ENCODE results near the gene RYK. TPM values are rescaled to one million over a fixed set of nuclear protein-coding genes. Genes with fewer than 3 reads are reported as not detected.

RYK gene
- polyA plus RNA-seq, 1 of the 3 experiments (the other 2 are of a cell fraction) = 25.9 TPM

DNA sequence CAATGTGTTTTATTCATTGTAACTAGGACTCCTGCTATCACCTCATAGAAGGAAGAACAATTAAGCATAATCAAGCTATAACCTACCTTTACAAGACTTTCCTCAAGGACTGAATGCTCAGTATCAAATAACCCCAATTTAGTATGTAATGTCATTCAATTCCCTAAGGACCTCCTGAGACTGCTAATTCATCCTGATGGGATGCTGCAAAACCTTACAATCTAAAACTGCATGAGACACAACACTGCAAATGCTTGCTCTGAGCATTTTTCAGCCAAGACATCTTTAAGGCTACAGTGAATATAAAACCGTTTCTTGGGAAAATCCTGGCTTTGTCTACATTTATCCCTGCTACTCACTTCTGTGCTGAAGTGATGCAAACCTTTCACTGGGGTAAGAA lies 69.9 kb downstream of the RYK start (continued):
- TF ChIP-seq JUND (IDR thresholded peaks at IDR 0.05) = no peak
- no peak for TF ChIP-seq RFX5 (IDR thresholded peaks at IDR 0.05; ENCODE audit: low read length)
- no peak for TF ChIP-seq TCF12 (IDR thresholded peaks at IDR 0.05)
- TF ChIP-seq REST (IDR thresholded peaks at IDR 0.05; ENCODE audit: low read depth, low read length) = no peak
- TF ChIP-seq TAF1 (IDR thresholded peaks at IDR 0.05; ENCODE audit: borderline replicate concordance, low read depth, low read length) = no peak
- TF ChIP-seq USF1 (IDR thresholded peaks at IDR 0.05; ENCODE audit: borderline replicate concordance, low read depth) = no peak

DNA sequence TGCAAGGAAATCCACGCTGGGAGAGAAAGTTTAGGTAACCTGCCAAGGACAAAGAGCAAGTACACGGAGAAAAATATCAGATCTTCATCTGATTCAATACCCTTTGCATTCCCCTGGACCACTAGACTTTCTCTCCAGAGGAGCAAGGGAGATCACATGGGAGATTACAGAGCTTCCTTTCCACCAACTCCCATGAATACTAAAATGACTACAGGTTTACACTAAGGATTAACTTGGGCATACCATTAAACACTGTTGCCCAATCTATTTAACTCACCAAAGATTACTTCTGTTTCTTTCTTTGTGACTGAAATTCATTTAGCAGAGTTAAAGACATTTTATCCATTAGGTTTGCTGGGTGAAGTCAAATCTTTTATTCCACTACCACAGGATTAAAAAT lies 71.2 kb downstream of the RYK start:
- CTCF ChIA-PET = interaction anchor here (1.1 to 3.1 kb wide), 2 partner anchors 33 to 252 kb away, joined by 4 to 9 read pairs; no protein-coding TSS in a partner anchor
- WGBS (ENCODE audit: low lambda C conversion rate) = 100% methylated on average over 2 of the region's 2 CpGs

More for the DNA sequence above, 71.2 kb downstream of the RYK start:
- Histone ChIP-seq H3K27ac (ENCODE audit: low read depth in 2 of 2, low read length in 1 of 2) (no peak overlapping the region), H3K9me2 (no peaks in the 10 kb centered on the region), H3K9me3 (no peaks in the 10 kb centered on the region), H3F3A (replicated peaks; ENCODE audit: insufficient read depth) (peaks cover 6% of the 10 kb centered on the region), H3K4me2 (no peak overlapping the region), H3K4me1 (ENCODE audit: control insufficient read depth in 1 of 2, insufficient read depth in 2 of 2, low read depth in 1 of 2, low read length in 1 of 2) (no peaks in the 10 kb centered on the region), H3K9ac (no peak overlapping the region), H3K36me3 (replicated peaks in 1 of 2; ENCODE audit: control insufficient read depth in 1 of 2, insufficient read depth in 2 of 2, low read length in 1 of 2) (peaks cover 66 to 71% of the 10 kb centered on the region in 2 experiments), H3K27me3 (ENCODE audit: insufficient read depth) (no peaks in the 10 kb centered on the region), H4K20me1 (ENCODE audit: insufficient read depth) (no peaks in the 10 kb centered on the region), H2AFZ (ENCODE audit: low read depth) (no peak overlapping the region), H3K79me2 (ENCODE audit: insufficient read depth) (no peaks in the 10 kb centered on the region), H3K4me3 (ENCODE audit: low read depth in 2 of 2, low read length in 1 of 2) (no peak overlapping the region)
- TF ChIP-seq TAF1 (IDR thresholded peaks at IDR 0.05; ENCODE audit: borderline replicate concordance, low read depth, low read length) = no peak
- TF ChIP-seq ZBTB33 (IDR thresholded peaks at IDR 0.05; ENCODE audit: borderline replicate concordance, low read depth) = no peak
- TF ChIP-seq TCF12 (IDR thresholded peaks at IDR 0.05) = no peak
- no peak for TF ChIP-seq RAD21 (IDR thresholded peaks at IDR 0.05; ENCODE audit: low read length)
- TF ChIP-seq FOXM1 (IDR thresholded peaks at IDR 0.05; ENCODE audit: low read depth) = no peak
- no peak for TF ChIP-seq POLR2AphosphoS5 (IDR thresholded peaks at IDR 0.05; ENCODE audit: low read depth, low read length)
- TF ChIP-seq, protein P1, sequence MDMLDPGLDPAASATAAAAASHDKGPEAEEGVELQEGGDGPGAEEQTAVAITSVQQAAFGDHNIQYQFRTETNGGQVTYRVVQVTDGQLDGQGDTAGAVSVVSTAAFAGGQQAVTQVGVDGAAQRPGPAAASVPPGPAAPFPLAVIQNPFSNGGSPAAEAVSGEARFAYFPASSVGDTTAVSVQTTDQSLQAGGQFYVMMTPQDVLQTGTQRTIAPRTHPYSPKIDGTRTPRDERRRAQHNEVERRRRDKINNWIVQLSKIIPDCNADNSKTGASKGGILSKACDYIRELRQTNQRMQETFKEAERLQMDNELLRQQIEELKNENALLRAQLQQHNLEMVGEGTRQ (IDR thresholded peaks at IDR 0.05; ENCODE audit: borderline replicate concordance, low read depth, low read length) = no peak
- no peak for TF ChIP-seq YY1 (IDR thresholded peaks at IDR 0.05; ENCODE audit: low read depth)
- no peak for DNase-seq
- POLR2A ChIA-PET = no interaction called here
